ENCODE data around the gene LAMA5.

The LAMA5 gene

GRCh38 chr20:62288535-62289105 is 78.5 kb downstream of the LAMA5 start:
- TF ChIP-seq CTCF (IDR thresholded peaks at IDR 0.05; ENCODE audit: extremely low read depth, missing control alignments): no peak
- DNase-seq (ENCODE audit: low spot score): no peak

- no peak for TF ChIP-seq CTCF (IDR thresholded peaks at IDR 0.05; ENCODE audit: extremely low read depth, missing control alignments)
Measured at GRCh38 chr20:62287759-62288534, 79.2 kb downstream of the LAMA5 start.

GRCh38 chr20:62287129-62287528 is 80.0 kb downstream of the LAMA5 start:
- TF ChIP-seq CTCF (IDR thresholded peaks at IDR 0.05; ENCODE audit: extremely low read depth, missing control alignments): no peak
- no peak for DNase-seq (ENCODE audit: low spot score)

More at GRCh38 chr20:62287759-62288534, 79.2 kb downstream of the LAMA5 start:
- DNase-seq (ENCODE audit: low spot score): no peak

- TF ChIP-seq CTCF (IDR thresholded peaks at IDR 0.05; ENCODE audit: extremely low read depth, missing control alignments): no peak
- DNase-seq (ENCODE audit: low spot score): no peak
Measured at GRCh38 chr20:62286493-62287064, 80.5 kb downstream of the LAMA5 start.

- TF ChIP-seq CTCF (IDR thresholded peaks at IDR 0.05; ENCODE audit: extremely low read depth, missing control alignments): no peak
- DNase-seq (ENCODE audit: low spot score): no peak
Measured at GRCh38 chr20:62285722-62286121, 81.4 kb downstream of the LAMA5 start.

- TF ChIP-seq CTCF (IDR thresholded peaks at IDR 0.05; ENCODE audit: extremely low read depth, missing control alignments): no peak
- no peak for DNase-seq (ENCODE audit: low spot score)
Measured at GRCh38 chr20:62285151-62285550, 82.0 kb downstream of the LAMA5 start.

- no peak for DNase-seq (ENCODE audit: low spot score)
- TF ChIP-seq CTCF (IDR thresholded peaks at IDR 0.05; ENCODE audit: extremely low read depth, missing control alignments): no peak
Measured at GRCh38 chr20:62284448-62284847, 82.7 kb downstream of the LAMA5 start.

Measured in GM20000 (cell line).